ENCODE data around the gene AQP12A. TPM values are rescaled to one million over a fixed set of nuclear protein-coding genes. Genes with fewer than 3 reads are reported as not detected.
"Not testable (repeated sequence)": the region's sequence is repeated elsewhere in the genome, so short reads cannot be mapped to it uniquely, and the experiment has no call there.

Gene AQP12A
- total RNA-seq, 1 experiment from 2014 or later = not detected

DNA sequence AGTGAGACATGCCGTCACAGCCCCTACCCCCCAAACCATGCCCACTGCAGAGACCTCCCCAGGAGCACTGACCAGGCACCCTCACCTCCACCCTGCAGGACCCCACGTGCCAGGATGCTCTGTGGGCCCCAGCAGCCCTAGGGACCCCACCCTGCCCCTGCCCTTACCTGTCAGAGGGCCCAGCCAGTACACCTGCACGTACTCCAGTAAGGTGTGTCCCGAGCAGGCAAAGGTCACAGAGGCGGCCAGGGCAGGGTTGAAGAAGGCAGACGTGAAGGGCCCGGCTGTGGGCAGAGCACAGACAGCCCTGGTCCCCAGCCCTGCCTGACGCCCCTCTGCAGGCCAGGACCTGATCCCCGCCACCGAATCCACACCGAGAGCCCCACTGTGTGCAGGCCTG lies 11.5 kb upstream of the AQP12A start:
- intact Hi-C loops (cut with micrococcal nuclease); BruUV-seq (replicated peaks): not testable (repeated sequence)

DNA sequence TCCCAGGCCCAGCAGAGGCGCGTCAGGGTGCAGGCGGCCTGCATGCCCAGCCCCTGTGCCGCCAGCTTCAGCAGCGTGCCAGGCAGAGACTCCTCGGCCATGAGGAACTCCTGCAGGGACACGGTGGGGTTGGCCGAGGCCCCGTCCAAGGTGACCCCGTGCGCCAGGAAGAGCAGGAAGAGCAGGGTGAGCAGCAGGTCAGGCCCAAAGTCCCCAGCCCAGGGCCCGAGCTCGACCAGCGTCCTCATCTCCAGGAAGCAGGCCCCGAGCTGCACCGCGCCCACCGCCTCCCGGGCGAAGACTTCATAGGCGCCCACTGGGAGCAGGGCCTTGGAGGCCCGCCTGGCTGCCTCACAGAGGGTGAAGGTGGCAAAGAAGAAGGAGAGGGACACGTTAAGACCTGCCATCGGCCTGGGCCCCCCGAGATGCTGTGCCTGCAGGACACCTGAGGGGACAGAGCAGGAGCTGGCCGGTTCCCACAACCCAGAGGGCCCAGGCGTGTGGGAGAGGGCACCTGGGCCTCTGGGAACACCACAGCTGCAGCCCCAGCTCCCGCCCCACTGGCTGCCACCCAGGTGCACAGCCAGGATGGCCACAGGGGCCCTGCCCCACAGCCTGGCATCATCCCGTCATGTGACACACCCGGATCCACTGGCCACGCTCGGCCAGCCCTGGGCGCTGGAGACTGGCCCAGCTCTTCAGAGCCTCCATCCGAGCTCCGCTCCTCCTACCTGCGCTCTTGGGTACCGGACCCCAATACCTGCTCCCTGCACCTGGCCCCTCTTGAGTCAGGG lies 9.0 kb upstream of the AQP12A start, which contains the start of gene AQP12B:
AQP12B (minus strand) TSS at position 455 of the 794 bp plus-strand sequence; CDS start at position 407, 48 bp downstream.
- ATAC-seq; H3K27me3 ChIP-seq (ENCODE audit: insufficient read depth, low read length); H3K9me2 ChIP-seq (ENCODE audit: insufficient read depth); H3K4me2 ChIP-seq (ENCODE audit: low read length); BruUV-seq (replicated peaks); H3K27ac ChIP-seq (ENCODE audit: low read depth, low read length); H2AFZ ChIP-seq (ENCODE audit: low read depth, low read length, poor library complexity, severe bottlenecking); H3K4me1 ChIP-seq (ENCODE audit: control insufficient read depth in 1 of 2, insufficient read depth in 2 of 2, low read length in 2 of 2); DNase-seq (ENCODE audit: low read depth, low spot score); H4K20me1 ChIP-seq (ENCODE audit: insufficient read depth); H3K9ac ChIP-seq (ENCODE audit: low read length); H3K36me3 ChIP-seq (ENCODE audit: control insufficient read depth in 1 of 2, insufficient read depth in 2 of 2, low read length in 2 of 2); intact Hi-C loops (cut with micrococcal nuclease); H3K4me3 ChIP-seq (replicated peaks in 1 of 2; ENCODE audit: low read depth in 1 of 2, low read length in 2 of 2); POLR2A ChIA-PET; CTCF ChIA-PET; H3K79me2 ChIP-seq (ENCODE audit: insufficient read depth, low read length); H3K9me3 ChIP-seq (ENCODE audit: control insufficient read depth in 1 of 2, insufficient read depth in 1 of 2, low read depth in 1 of 2, low read length in 2 of 2); RAD21 ChIA-PET (ENCODE audit: low non-redundant PET in 1 of 2, low total read pairs in 2 of 2, uncharacterized antibody in 2 of 2, unreplicated experiment in 2 of 2): not testable (repeated sequence)

More for the DNA sequence above, 11.5 kb upstream of the AQP12A start:
- DNase-seq (ENCODE audit: low read depth, low spot score); POLR2A ChIA-PET; H3K9ac ChIP-seq (ENCODE audit: low read length); H2AFZ ChIP-seq (ENCODE audit: low read depth, low read length, poor library complexity, severe bottlenecking); H3K4me3 ChIP-seq (replicated peaks in 1 of 2; ENCODE audit: low read depth in 1 of 2, low read length in 2 of 2); H4K20me1 ChIP-seq (ENCODE audit: insufficient read depth); H3K9me3 ChIP-seq (ENCODE audit: control insufficient read depth in 1 of 2, insufficient read depth in 1 of 2, low read depth in 1 of 2, low read length in 2 of 2); H3K4me2 ChIP-seq (ENCODE audit: low read length); CTCF ChIA-PET; H3K27ac ChIP-seq (ENCODE audit: low read depth, low read length); H3K79me2 ChIP-seq (ENCODE audit: insufficient read depth, low read length); H3K9me2 ChIP-seq (ENCODE audit: insufficient read depth); H3K4me1 ChIP-seq (ENCODE audit: control insufficient read depth in 1 of 2, insufficient read depth in 2 of 2, low read length in 2 of 2); H3K36me3 ChIP-seq (ENCODE audit: control insufficient read depth in 1 of 2, insufficient read depth in 2 of 2, low read length in 2 of 2); RAD21 ChIA-PET (ENCODE audit: low non-redundant PET in 1 of 2, low total read pairs in 2 of 2, uncharacterized antibody in 2 of 2, unreplicated experiment in 2 of 2); ATAC-seq; H3K27me3 ChIP-seq (ENCODE audit: insufficient read depth, low read length): not testable (repeated sequence)

DNA sequence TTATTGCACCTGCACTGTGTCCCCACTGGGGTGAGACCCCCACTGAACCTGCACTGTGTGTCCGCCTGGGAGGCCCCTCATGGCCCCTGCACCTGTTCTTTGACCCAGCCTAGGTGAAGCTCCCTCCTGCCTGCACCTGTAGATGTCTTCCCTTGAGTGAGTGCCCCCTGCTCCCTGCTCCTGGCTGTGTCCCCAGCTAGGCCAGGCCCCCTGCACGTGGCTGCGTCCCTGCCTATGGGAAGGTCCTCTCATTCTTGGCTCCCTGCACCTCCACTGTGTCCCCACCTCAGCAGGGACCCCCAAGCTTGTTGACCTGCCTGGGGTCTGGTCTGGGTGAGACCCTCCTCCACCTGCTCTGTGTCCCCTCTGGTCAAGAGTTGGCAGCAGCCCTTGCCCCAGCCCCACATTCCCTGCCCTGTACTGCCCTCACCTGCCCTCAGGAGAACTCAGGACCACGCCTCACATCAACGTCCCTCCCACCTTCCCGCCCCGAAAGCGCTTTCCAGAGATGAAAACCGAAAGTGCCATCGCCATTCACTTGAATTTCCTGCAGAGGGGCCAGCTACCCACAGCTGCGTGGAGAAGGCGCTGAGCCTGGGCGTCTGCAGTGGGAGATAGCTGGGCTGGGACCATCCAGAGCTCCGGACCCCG lies 8.2 kb upstream of the AQP12A start:
- H4K20me1 ChIP-seq (ENCODE audit: insufficient read depth); H3K27me3 ChIP-seq (ENCODE audit: insufficient read depth, low read length); DNase-seq (ENCODE audit: low read depth, low spot score); H3K9me2 ChIP-seq (ENCODE audit: insufficient read depth); H3K27ac ChIP-seq (ENCODE audit: low read depth, low read length); POLR2A ChIA-PET; CTCF ChIA-PET; H3K4me1 ChIP-seq (ENCODE audit: control insufficient read depth in 1 of 2, insufficient read depth in 2 of 2, low read length in 2 of 2); H3K9me3 ChIP-seq (ENCODE audit: control insufficient read depth in 1 of 2, insufficient read depth in 1 of 2, low read depth in 1 of 2, low read length in 2 of 2); H3K36me3 ChIP-seq (ENCODE audit: control insufficient read depth in 1 of 2, insufficient read depth in 2 of 2, low read length in 2 of 2); H3K4me2 ChIP-seq (ENCODE audit: low read length); BruUV-seq (replicated peaks); H2AFZ ChIP-seq (ENCODE audit: low read depth, low read length, poor library complexity, severe bottlenecking); H3K9ac ChIP-seq (ENCODE audit: low read length); ATAC-seq; intact Hi-C loops (cut with micrococcal nuclease); H3K79me2 ChIP-seq (ENCODE audit: insufficient read depth, low read length); RAD21 ChIA-PET (ENCODE audit: low non-redundant PET in 1 of 2, low total read pairs in 2 of 2, uncharacterized antibody in 2 of 2, unreplicated experiment in 2 of 2); H3K4me3 ChIP-seq (replicated peaks in 1 of 2; ENCODE audit: low read depth in 1 of 2, low read length in 2 of 2): not testable (repeated sequence)

DNA sequence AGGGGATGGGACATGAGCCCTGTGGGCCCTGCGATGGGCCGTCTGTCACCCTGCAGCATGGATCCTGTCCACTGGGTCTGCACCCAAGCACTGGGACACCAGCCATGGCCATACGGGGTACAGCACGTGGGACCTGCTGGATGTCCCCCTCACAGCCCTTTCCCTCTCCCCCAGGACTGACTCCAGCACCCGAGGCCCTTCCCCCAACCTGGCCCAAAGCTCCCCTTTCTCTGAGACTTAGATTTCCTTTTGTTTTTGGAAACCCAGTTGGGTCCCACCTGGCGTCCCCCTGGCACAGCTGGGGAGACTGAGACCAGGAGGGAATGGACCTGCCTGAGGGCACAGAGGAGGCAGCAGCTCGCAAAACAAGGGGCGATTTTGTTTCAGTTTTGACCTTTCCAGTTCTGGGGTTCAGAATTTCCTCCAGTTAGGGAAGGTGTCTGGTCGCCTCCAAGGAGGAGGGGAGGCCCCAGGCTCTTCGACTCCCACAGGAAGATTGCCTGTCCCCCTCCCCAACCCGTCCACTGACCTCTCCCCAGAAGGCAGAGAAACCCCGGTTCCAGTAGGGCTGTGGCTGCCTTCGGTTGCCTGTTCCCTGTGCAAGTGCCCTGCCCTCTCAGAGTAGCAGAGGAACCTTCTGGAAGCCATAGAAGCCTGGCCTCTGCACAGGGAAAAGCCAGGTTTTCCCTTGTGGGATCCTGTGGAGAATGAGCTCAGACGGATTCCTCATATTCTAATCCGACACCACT lies 7.5 kb upstream of the AQP12A start:
- RAD21 ChIA-PET (ENCODE audit: low non-redundant PET in 1 of 2, low total read pairs in 2 of 2, uncharacterized antibody in 2 of 2, unreplicated experiment in 2 of 2); H3K27ac ChIP-seq (ENCODE audit: low read depth, low read length); H3K9ac ChIP-seq (ENCODE audit: low read length); H3K27me3 ChIP-seq (ENCODE audit: insufficient read depth, low read length); POLR2A ChIA-PET; H3K4me2 ChIP-seq (ENCODE audit: low read length); H3K9me2 ChIP-seq (ENCODE audit: insufficient read depth); CTCF ChIA-PET; H2AFZ ChIP-seq (ENCODE audit: low read depth, low read length, poor library complexity, severe bottlenecking); BruUV-seq (replicated peaks); H4K20me1 ChIP-seq (ENCODE audit: insufficient read depth); DNase-seq (ENCODE audit: low read depth, low spot score); H3K79me2 ChIP-seq (ENCODE audit: insufficient read depth, low read length); intact Hi-C loops (cut with micrococcal nuclease); H3K36me3 ChIP-seq (ENCODE audit: control insufficient read depth in 1 of 2, insufficient read depth in 2 of 2, low read length in 2 of 2); H3K9me3 ChIP-seq (ENCODE audit: control insufficient read depth in 1 of 2, insufficient read depth in 1 of 2, low read depth in 1 of 2, low read length in 2 of 2); H3K4me1 ChIP-seq (ENCODE audit: control insufficient read depth in 1 of 2, insufficient read depth in 2 of 2, low read length in 2 of 2); H3K4me3 ChIP-seq (replicated peaks in 1 of 2; ENCODE audit: low read depth in 1 of 2, low read length in 2 of 2); ATAC-seq: not testable (repeated sequence)

Measured in HCT116 (cell line).